Fibroblast of villous mesenchyme (primary cell): Measurements from ENCODE around the gene ZCWPW1. TPM values are rescaled to one million over a fixed set of nuclear protein-coding genes. Genes with fewer than 3 reads are reported as not detected.

Source experiments
- DNase-seq: peaks from one replicate; pipeline ENCODE4 v3.0.0-alpha.2; 2010; ENCODE audit warnings: low read depth
- H3K4me3 ChIP-seq: 2 replicates; pipeline ENCODE4 v1.5.1; 2011; ENCODE audit warnings: low read depth, mild to moderate bottlenecking, low read length
- CTCF ChIP-seq: IDR thresholded peaks from 2 replicates; pipeline ENCODE4 v1.5.1; 2012; ENCODE audit warnings: low read depth, mild to moderate bottlenecking, low read length; ENCODE audit not compliant: insufficient read depth
- total RNA-seq: library from RNA; depleted of rRNA; stranded (reverse); fragments of >200 nt; gene quantifications from 2 replicates; pipeline ENCODE4 v1.2.3, GENCODE V29; 2012

Gene ZCWPW1
- total RNA-seq, 1 donor, result 0.43 TPM

GRCh38 chr7:100434297-100435144, 6.0 kb upstream of the ZCWPW1 start:
- H3K4me3 ChIP-seq, result peak overlapping the region; percentile 86
- TF ChIP-seq CTCF, result no peak
- DNase-seq, result no peak

- no peak for TF ChIP-seq CTCF
Observed at GRCh38 chr7:100433592-100434296, 5.2 kb upstream of the ZCWPW1 start.

GRCh38 chr7:100433276-100433591, 4.7 kb upstream of the ZCWPW1 start:
- no peak for TF ChIP-seq CTCF
- no peak for DNase-seq
- H3K4me3 ChIP-seq, result no peak overlapping the region

More at GRCh38 chr7:100433592-100434296, 5.2 kb upstream of the ZCWPW1 start:
- no peak overlapping the region for H3K4me3 ChIP-seq
- DNase-seq, result no peak

GRCh38 chr7:100432621-100433275, 4.2 kb upstream of the ZCWPW1 start:
- H3K4me3 ChIP-seq, result no peak overlapping the region
- no peak for DNase-seq
- TF ChIP-seq CTCF, result no peak

GRCh38 chr7:100432053-100432452, 3.5 kb upstream of the ZCWPW1 start:
- no peak overlapping the region for H3K4me3 ChIP-seq
- TF ChIP-seq CTCF, result no peak
- DNase-seq, result no peak

GRCh38 chr7:100431286-100431735, 2.8 kb upstream of the ZCWPW1 start:
- no peak for DNase-seq
- peak overlapping the region; percentile 90 for H3K4me3 ChIP-seq
- TF ChIP-seq CTCF, result no peak
